K562 (cell line): Measurements from ENCODE around the gene SLC39A13. TPM values are rescaled to one million over a fixed set of nuclear protein-coding genes. Genes with fewer than 3 reads are reported as not detected.

Experiments used
- C11orf30 ChIP-seq: fragments of 450-650 bp; IDR thresholded peaks from 2 replicates; pipeline ENCODE4 v1.6.1; 2016; ENCODE audit warnings: low read depth, mild to moderate bottlenecking
- KDM5B ChIP-seq: fragments of 200-600 bp; sonication (generic); IDR thresholded peaks from 2 replicates; pipeline ENCODE4 v1.6.1; 2012; ENCODE audit warnings: low read depth, mild to moderate bottlenecking, moderate library complexity, low read length, control low read depth, inconsistent platforms; ENCODE audit not compliant: insufficient replicate concordance
- MCM3 ChIP-seq: fragments of 450-650 bp; IDR thresholded peaks from 2 replicates; pipeline ENCODE4 v1.6.1; 2016
- MCM7 ChIP-seq, 2 experiments: fragments of 450-650 bp; IDR thresholded peaks; 2 replicates each; pipeline ENCODE4 v1.6.1; 2016 to 2018
- RAD21 ChIP-seq, 2 experiments: fragments of 250-450 bp in 1 of 2; fragments of 450-650 bp in 1 of 2; sonication (Bioruptor Pico) in 1 of 2; formaldehyde crosslinking in 1 of 2; IDR thresholded peaks in 1 of 2; conservative IDR thresholded peaks in 1 of 2; 2 replicates each; pipeline versions ENCODE4 v1.4.0 to v1.8.0; 2020 to 2022; ENCODE audit warnings: mild to moderate bottlenecking in 2 of 2, moderate library complexity in 1 of 2
- RBFOX2 ChIP-seq: fragments of 200-400 bp; formaldehyde crosslinking; IDR thresholded peaks from 2 replicates; pipeline ENCODE4 v1.6.1; 2017; ENCODE audit warnings: low read depth, mild to moderate bottlenecking, low read length, moderate library complexity
- SETDB1 ChIP-seq: IDR thresholded peaks from one replicate; pipeline ENCODE4 v1.6.1; 2012; ENCODE audit warnings: low read length, control low read depth, inconsistent platforms
- ZBTB33 ChIP-seq: sonication (generic); formaldehyde crosslinking; IDR thresholded peaks from 2 replicates; pipeline ENCODE4 v1.8.1; 2023; ENCODE audit warnings: mild to moderate bottlenecking, missing genetic modification reagents
- ZKSCAN3 ChIP-seq: fragments of 250-450 bp; sonication (Bioruptor Pico); IDR thresholded peaks from 2 replicates; pipeline ENCODE4 v1.4.0; 2020
- ZNF316 ChIP-seq: fragments of 450-650 bp; IDR thresholded peaks from 2 replicates; pipeline ENCODE4 v1.6.1; 2016
- polyA plus RNA-seq, 8 experiments: library from polyadenylated mRNA; depleted of rRNA in 4 of 8; stranded (reverse) in 5 of 8; unstranded in 3 of 8; fragments of >200 nt; fragmentation: Nextera tagmentation in 2 of 8; fragmentation: Illumina TruSeq in 1 of 8; extraction: Ambion mirVana in 2 of 8; extraction: Trizol in 1 of 8; gene quantifications; 2 replicates each; pipeline versions ENCODE4 v1.2.1 to v1.2.3, GENCODE V29; 2011 to 2014; ENCODE audit warnings: inconsistent platforms in 1 of 8, missing spikeins in 1 of 8
- total RNA-seq, 7 experiments: library from RNA; depleted of rRNA in 6 of 7; stranded (reverse); fragments of >200 nt in 6 of 7; fragmentation: Illumina TruSeq in 2 of 7; extraction: Trizol in 2 of 7; gene quantifications; 2 replicates each; pipeline versions ENCODE4 v1.2.1 to v1.2.3, GENCODE V29; 2011 to 2021; ENCODE audit warnings: low replicate concordance in 1 of 7
- TF ChIP-seq, protein P1 (sequence below), 2 experiments: fragments of 450-650 bp; IDR thresholded peaks; 2 replicates each; pipeline ENCODE4 v1.6.1; 2016; ENCODE audit warnings: mild to moderate bottlenecking in 2 of 2, borderline replicate concordance in 1 of 2, low read depth in 1 of 2, moderate library complexity in 1 of 2
- TF ChIP-seq, protein P2 (sequence below): fragments of 250-450 bp; sonication (Bioruptor Pico); IDR thresholded peaks from 2 replicates; pipeline ENCODE4 v1.5.0; 2020; ENCODE audit warnings: mild to moderate bottlenecking, borderline replicate concordance
- TF ChIP-seq, protein P3 (sequence below): fragments of 450-650 bp; formaldehyde crosslinking; IDR thresholded peaks from 2 replicates; pipeline ENCODE4 v1.4.0; 2020; ENCODE audit warnings: mild to moderate bottlenecking

SLC39A13 gene
- total and polyA plus RNA-seq, 9 of the 15 experiments (the other 6 are each of a cell fraction or from before 2014, with no cell fraction given) = 0.17 to 15.9 (median 3.2) TPM

DNA sequence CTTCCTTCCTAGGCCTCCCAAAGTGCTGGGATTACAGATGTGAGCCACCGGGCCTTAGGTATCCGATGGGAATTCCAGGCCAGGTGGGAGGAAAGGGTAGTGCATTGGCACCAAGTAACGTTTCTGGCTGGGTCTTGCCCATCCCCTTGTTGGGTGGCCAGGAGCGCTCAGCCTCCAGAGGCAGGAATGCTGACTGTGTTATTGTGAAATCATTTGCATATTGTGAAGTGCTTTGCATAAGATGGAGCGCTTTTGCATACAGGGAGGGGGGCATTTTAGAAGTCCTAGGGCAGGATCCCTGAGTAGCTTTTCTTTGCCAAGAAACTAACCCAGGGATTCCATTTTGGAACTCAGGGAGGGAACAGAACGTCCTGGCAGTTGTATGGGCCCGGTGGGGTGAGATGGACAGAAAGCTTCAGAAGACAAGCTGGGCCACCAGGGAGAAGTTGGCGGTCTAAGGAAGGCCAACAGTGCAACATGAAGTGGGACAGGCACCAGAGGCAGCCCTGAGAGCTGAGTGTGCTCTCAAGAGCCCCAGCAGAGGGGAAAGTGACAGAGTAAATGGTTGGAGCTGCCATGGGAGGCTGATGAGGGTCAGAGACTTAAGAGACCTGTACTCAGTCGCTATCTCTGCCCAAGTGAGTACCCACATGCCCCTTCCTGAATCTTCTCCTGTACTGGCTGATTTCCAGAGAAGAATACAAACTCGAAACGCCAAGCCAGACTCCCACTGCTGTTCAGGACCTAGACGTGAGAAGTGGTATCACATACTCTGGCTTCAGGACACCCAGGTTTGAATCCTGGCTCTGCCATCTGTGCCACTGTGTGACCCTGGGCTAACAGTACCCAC, 1.3 kb upstream of the SLC39A13 start (continued):
- TF ChIP-seq, protein P1, sequence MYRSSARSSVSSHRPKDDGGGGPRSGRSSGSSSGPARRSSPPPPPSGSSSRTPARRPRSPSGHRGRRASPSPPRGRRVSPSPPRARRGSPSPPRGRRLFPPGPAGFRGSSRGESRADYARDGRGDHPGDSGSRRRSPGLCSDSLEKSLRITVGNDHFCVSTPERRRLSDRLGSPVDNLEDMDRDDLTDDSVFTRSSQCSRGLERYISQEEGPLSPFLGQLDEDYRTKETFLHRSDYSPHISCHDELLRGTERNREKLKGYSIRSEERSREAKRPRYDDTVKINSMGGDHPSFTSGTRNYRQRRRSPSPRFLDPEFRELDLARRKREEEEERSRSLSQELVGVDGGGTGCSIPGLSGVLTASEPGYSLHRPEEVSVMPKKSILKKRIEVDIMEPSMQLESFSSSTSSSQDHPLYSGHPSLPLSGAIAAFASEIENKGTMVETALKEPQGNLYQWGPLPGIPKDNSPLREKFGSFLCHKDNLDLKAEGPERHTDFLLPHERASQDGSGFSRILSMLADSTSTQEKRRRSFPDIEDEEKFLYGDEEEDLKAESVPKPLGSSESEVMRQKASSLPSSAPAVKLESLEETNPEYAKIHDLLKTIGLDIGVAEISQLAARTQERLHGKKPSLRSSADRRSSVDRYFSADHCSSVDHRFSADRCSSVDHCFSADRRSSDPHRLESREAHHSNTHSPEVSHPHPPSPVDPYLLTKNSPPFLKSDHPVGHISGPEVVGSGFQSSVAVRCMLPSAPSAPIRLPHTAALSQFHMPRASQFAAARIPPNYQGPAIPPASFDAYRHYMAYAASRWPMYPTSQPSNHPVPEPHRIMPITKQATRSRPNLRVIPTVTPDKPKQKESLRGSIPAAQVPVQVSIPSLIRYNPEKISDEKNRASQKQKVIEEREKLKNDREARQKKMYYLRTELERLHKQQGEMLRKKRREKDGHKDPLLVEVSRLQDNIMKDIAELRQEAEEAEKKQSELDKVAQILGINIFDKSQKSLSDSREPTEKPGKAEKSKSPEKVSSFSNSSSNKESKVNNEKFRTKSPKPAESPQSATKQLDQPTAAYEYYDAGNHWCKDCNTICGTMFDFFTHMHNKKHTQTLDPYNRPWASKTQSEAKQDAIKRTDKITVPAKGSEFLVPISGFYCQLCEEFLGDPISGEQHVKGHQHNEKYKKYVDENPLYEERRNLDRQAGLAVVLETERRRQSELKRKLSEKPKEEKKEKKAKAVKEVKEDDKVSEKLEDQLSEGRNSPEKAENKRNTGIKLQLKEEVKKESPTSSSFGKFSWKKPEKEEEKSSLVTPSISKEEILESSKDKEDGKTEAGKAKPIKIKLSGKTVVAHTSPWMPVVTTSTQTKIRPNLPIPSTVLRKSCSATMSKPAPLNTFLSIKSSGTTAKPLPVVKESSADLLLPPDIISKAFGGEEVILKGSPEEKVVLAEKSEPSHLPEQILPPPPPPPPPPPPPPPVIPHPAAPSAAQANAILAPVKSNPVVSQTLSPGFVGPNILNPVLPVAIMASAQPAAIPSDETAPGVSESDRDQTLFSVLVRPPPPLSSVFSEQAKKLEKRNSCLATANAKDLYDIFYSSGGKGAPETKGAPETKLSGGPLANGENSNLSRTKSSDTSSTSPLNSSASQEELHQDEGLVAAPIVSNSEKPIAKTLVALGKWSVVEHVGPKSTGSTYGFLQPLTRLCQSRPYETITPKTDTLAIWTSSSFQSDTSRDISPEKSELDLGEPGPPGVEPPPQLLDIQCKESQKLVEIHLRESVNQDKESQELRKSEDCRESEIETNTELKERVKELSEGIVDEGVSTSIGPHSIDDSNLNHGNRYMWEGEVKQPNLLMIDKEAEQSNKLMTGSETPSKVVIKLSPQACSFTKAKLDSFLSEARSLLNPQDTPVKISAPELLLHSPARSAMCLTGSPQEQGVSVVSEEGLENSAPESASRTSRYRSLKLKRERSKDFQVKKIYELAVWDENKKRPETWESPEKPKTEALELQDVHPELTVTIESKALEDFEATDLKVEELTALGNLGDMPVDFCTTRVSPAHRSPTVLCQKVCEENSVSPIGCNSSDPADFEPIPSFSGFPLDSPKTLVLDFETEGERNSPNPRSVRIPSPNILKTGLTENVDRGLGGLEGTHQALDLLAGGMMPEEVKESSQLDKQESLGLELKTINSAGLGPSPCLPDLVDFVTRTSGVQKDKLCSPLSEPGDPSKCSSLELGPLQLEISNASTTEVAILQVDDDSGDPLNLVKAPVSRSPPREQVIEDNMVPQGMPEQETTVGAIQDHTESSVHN (IDR thresholded peaks at IDR 0.05; ENCODE audit: borderline replicate concordance in 1 of 2, low read depth in 1 of 2) = no peak
- TF ChIP-seq SETDB1 (no peak), MCM3 (no peak), ZBTB33 (CRISPR knock-in tag) (peak; percentile 52; the same call in 1 of the 2 replicates), MCM7 (IDR thresholded peaks at IDR 0.05) (no peak), ZNF316 (peak; percentile 96), KDM5B (peak; percentile 32), C11orf30 (peak; percentile 94), RAD21 (CRISPR knock-in tag; conservative IDR thresholded peaks at IDR 0.05 in 1 of 2, IDR thresholded peaks at IDR 0.05 in 1 of 2) (no peak), ZKSCAN3 (no peak), RBFOX2 (no peak)
- TF ChIP-seq, protein P2, sequence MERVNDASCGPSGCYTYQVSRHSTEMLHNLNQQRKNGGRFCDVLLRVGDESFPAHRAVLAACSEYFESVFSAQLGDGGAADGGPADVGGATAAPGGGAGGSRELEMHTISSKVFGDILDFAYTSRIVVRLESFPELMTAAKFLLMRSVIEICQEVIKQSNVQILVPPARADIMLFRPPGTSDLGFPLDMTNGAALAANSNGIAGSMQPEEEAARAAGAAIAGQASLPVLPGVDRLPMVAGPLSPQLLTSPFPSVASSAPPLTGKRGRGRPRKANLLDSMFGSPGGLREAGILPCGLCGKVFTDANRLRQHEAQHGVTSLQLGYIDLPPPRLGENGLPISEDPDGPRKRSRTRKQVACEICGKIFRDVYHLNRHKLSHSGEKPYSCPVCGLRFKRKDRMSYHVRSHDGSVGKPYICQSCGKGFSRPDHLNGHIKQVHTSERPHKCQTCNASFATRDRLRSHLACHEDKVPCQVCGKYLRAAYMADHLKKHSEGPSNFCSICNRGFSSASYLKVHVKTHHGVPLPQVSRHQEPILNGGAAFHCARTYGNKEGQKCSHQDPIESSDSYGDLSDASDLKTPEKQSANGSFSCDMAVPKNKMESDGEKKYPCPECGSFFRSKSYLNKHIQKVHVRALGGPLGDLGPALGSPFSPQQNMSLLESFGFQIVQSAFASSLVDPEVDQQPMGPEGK (CRISPR knock-in tag) = no peak
- TF ChIP-seq, protein P3, sequence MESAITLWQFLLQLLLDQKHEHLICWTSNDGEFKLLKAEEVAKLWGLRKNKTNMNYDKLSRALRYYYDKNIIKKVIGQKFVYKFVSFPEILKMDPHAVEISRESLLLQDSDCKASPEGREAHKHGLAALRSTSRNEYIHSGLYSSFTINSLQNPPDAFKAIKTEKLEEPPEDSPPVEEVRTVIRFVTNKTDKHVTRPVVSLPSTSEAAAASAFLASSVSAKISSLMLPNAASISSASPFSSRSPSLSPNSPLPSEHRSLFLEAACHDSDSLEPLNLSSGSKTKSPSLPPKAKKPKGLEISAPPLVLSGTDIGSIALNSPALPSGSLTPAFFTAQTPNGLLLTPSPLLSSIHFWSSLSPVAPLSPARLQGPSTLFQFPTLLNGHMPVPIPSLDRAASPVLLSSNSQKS = no peak
